T-helper 2 cell treated with Interferon-gamma antibody and Interleukin-4, amounts not matched to agents 100 ng/mL and 5 ng/mL, for 36 hours (primary cell): ENCODE measurements around the gene CUL2. TPM values are rescaled to one million over a fixed set of nuclear protein-coding genes. Genes with fewer than 3 reads are reported as not detected.
"Not testable (repeated sequence)": the region's sequence is repeated elsewhere in the genome, so short reads cannot be mapped to it uniquely, and the experiment has no call there.

ENCODE experiments used
- intact Hi-C: fragments of 100-400 bp; cut with micrococcal nuclease; formaldehyde crosslinking; loops from one replicate; pipeline ENCODE4 v1.15.1; 2023
- total RNA-seq: library from RNA; stranded (reverse); gene quantifications from 2 replicates; pipeline ENCODE4 v1.2.3, GENCODE V29; 2022

Gene CUL2
- total RNA-seq, 1 donor from 2014 or later, result 42.9 TPM

- intact Hi-C loops, result no loop called here
Observed at GRCh38 chr10:34985146-34985545, 105.0 kb downstream of the CUL2 start.

GRCh38 chr10:34981844-34982243 is 108.3 kb downstream of the CUL2 start:
- intact Hi-C loops, result no loop called here

- intact Hi-C loops, result no loop called here
Observed at GRCh38 chr10:34979938-34980337, 110.2 kb downstream of the CUL2 start.

- intact Hi-C loops, result no loop called here
Observed at GRCh38 chr10:34978080-34978479, 112.1 kb downstream of the CUL2 start.

GRCh38 chr10:34976380-34976910 is 113.7 kb downstream of the CUL2 start:
- intact Hi-C loops, result not testable (repeated sequence)

GRCh38 chr10:34974364-34975065 is 115.6 kb downstream of the CUL2 start:
- intact Hi-C loops, result not testable (repeated sequence)

- intact Hi-C loops, result not testable (repeated sequence)
Observed at GRCh38 chr10:34973757-34974156, 116.4 kb downstream of the CUL2 start.

- intact Hi-C loops, result not testable (repeated sequence)
Observed at GRCh38 chr10:34973121-34973520, 117.0 kb downstream of the CUL2 start.

GRCh38 chr10:34972591-34972990 is 117.5 kb downstream of the CUL2 start:
- intact Hi-C loops, result not testable (repeated sequence)

GRCh38 chr10:34971606-34972334 is 118.4 kb downstream of the CUL2 start:
- intact Hi-C loops, result not testable (repeated sequence)

GRCh38 chr10:34969171-34969570 is 121.0 kb downstream of the CUL2 start:
- intact Hi-C loops, result no loop called here

GRCh38 chr10:34967335-34967880 is 122.7 kb downstream of the CUL2 start:
- intact Hi-C loops, result no loop called here

GRCh38 chr10:34966451-34966850 is 123.7 kb downstream of the CUL2 start:
- intact Hi-C loops, result no loop called here

GRCh38 chr10:34966040-34966439 is 124.1 kb downstream of the CUL2 start:
- intact Hi-C loops, result no loop called here

- intact Hi-C loops, result no loop called here
Observed at GRCh38 chr10:34964166-34964800, 125.9 kb downstream of the CUL2 start.

- intact Hi-C loops, result no loop called here
Observed at GRCh38 chr10:34962866-34963265, 127.3 kb downstream of the CUL2 start.

- intact Hi-C loops, result no loop called here
Observed at GRCh38 chr10:34960983-34961382, 129.2 kb downstream of the CUL2 start.

GRCh38 chr10:34959786-34960185 is 130.4 kb downstream of the CUL2 start:
- intact Hi-C loops, result no loop called here

- intact Hi-C loops, result no loop called here
Observed at GRCh38 chr10:34959321-34959720, 130.8 kb downstream of the CUL2 start.
